GM19023 (cell line): ENCODE results near the gene PRR30.
"Not testable (repeated sequence)": the region's sequence is repeated elsewhere in the genome, so short reads cannot be mapped to it uniquely, and the experiment has no call there.

Source experiments
- ATAC-seq: cut with Tn5 transposase; IDR thresholded peaks from one replicate; pipeline ENCODE4 v1.9.1; 2021; ENCODE audit warnings: mild to moderate bottlenecking, moderate library complexity; ENCODE audit not compliant: unreplicated experiment

Gene PRR30

DNA sequence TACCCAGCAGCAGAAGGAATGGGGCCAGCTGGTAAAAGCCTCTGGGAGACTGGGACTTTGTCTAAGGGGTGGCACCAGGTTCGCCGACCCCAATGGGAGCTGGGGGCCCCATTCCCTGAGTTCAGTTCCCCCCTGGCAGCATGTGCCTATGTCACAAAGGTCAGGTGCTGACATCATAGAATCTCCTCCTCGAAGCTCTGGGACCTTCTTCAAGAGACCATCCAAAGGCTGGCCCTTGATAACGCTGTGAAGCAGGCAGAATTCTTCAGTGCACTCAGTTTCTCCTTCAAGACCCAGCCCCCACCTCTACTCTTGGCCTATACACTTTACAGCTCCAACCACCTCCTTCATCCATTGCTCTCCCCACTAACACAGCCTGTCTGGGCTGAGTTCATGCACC, at the start of gene PRR30:
PRR30 (minus strand) TSS at position 101 of the 400 bp plus-strand sequence. CDS start 1,081 bp downstream, outside the sequence.
- no peak for ATAC-seq

DNA sequence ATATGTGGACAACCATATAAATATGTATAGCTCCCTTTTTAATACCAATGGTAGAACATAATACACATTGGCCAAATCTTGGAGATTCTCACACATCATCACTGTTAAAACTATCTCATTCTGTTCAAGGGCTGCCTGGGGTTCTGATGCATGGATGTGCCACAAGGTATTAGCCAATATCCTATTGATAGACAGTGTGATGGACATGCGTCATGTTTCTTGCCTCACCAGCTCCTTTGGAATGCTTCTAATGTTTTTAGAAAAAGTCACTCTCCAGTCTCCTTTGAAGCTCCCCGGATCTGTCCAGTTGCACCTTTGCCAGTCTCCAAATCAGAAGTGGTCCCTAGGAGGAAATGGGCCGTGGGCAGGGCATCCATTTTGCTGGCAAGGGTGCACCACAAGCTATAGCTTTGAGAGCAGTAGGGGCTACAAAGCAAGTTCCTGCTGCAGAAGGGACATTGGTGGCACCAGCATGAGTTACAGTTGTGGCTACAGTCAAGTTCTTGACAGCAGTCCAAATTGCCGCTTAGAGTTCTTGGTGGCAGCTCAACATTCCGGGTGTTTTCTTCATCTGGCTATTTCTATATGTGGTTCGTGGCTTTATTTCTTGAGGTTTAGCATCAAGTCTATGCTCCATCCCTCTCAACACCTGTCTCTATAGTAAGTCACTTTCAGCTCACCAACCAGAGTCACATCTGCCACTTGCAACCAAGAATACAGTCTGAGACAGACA, 47.6 kb upstream of the PRR30 start:
- ATAC-seq: no peak

DNA sequence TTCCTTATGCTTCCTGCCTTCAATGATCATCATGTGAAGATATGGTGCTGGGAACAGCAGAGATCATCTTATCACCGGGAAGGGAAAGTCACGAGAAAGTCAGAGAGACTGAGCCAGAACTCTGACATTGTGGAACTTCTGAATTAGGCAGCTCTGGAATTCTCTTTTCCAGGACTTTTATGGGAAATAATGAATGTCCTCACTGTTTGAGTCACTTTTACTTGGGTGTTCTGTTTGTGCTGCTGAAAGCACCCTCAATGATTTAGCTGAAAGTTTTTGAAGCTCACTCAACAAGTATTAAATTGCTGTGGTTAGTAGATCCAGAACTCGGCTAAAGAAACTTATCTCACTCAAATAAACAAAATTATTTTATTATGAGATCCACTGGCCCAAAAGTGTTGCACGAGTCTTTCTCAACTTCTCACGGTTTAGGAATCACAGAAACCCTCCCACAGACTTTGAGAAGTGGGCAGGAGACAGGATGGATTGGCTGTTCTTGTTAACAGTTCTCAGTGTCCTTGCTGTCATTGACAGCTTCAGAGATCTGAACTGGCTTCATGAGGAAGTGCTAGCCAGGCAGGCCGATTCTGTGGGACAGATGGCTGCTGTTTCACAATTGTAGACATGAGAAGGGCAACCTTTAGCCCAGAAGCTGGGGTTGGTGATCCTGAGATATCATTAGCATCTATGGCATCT, 46.3 kb upstream of the PRR30 start:
- no peak for ATAC-seq

DNA sequence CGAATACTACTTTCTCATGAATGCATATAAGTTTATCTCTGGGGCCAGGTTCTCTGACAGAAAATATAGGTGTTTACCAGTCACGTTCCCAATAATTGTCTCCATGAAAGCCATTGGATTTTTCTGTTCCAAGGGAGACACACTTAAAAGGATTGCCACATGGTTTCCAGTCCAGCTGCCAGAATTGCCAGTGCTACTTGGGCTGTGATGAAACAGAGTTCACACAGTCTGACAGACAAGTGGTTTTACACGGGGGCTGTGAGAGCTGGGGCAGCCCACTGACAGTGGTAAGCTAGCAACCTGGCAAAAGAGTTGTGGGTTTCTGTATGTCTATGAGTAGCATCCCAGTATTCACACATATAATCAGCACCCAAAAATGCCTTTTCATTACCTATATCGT, 44.9 kb upstream of the PRR30 start:
- no peak for ATAC-seq

DNA sequence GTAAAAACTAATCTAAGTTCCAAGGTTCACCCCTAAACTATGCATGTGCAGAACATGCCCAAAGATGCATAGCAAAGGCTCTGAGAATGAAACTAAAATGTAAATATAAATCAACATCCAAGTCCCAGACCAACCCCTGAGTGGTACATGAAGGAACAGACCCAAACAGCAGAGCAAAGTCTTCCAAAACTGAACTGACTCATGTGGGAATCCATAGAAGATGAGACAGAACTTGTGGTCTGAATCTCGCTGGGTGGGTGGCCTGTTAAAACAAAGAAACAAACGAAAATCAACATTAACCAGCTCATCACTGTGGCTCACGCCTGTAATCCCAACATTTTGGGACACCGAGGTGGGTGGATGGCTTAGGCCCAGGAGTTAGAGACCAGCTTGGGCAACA, 43.1 kb upstream of the PRR30 start:
- ATAC-seq: no peak

DNA sequence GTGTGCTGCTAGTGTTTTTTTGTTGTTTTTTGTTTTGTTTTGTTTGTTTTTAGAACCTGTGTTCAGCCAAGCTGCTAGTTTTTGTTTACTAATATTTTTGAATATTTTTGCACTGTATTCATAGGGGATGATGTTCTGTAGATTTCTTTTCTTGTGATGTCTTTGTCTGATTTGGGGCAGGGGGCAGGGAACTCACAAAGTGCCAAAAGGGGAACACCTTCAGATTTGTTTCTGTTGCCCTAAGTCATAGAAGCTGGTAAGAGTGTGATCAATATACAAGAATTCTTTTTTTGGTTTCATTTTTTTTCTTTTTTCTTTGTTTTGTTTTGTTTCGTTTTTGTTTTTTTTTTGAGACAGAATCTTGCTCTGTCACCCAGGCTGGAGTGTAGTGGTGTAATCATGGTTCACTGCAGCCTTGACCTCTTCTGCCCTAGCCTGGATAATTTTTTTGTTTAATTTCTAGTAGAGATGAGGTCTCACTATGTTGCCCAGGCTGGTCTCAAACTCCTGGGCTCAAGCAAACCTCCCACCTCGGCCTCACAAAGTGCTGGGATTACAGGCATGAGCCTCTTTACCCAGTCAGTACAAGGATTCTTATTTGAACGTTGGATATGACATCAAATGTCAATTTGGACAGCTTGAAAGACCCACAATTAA, 40.3 kb upstream of the PRR30 start:
- no peak for ATAC-seq

DNA sequence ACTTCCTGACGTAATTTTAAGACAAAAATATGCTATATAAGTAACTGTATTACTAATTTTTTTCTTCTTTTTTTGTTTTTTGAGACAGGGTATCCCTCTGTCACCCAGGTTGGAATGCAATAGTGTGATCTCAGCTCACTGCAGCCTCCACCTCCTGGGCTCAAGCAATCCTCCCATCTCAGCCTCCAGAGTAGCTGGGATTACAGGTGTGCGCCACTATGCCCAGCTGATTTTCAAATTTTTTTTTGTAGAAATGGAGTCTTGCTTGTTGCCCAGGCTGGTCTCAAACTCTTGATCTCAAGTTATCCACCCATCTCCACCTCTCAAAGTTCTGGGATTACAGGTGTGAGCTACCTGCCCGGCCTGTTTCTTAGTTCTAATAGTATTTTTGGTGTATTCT, 39.3 kb upstream of the PRR30 start:
- no peak for ATAC-seq

DNA sequence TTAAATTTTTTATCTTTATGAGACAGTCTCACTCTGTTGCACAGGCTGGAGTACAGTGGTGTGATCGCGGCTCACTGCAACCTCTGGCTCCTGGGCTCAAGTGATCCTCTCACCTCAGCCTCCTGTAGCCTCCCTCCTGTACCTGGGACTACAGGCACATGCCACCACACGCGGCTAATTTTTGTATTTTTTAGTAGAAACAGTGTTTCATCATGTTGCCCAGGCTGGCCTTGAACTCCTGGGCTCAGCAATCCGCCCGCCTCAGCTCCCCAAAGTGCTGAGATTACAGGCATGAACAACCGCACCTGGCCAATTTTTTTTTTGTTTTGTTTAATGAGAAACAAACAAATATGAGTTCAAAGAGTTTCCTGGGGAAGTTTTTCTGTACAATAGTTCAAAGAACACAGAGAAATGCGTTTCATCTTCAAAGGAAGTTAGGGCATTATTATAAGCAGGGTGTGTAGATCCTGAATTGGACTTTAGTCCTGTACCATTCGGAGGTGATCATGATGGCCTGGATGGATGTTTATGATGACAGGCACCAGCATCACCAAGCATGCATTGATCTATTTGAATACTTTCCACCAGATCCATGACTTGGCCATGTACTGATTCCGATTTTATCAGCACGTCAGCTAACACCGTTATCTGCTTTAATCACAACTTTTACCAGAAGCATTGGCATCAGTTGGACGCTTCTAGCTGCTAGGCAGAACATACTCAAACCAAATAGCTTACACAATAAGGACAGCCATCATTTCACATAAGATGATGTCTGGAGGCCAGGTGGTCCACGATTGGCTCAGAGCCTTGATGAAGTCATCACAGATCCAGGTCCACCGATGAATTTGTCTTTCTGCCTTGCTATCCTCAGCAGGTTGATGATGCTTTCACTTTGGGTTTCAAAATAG, 38.5 kb upstream of the PRR30 start:
- ATAC-seq: no peak

DNA sequence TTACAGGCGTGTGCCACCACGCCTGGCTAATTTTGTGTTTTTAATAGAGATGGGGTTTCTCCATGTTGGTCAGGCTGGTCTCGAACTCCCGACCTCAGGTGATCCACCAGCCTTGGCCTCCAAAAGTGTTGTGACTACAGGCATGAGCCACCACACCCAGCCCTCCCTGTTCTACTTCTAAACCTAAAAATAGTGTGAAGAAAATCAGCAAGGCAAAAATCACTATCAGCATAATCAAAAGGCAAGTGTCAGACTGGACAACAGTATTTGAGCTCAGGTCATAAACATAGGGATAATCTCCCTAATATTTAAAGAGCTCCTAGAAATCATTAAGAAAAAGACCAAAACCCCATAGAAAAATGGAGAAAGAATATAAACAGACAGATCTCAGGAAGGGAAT, 36.6 kb upstream of the PRR30 start:
- not testable (repeated sequence) for ATAC-seq

DNA sequence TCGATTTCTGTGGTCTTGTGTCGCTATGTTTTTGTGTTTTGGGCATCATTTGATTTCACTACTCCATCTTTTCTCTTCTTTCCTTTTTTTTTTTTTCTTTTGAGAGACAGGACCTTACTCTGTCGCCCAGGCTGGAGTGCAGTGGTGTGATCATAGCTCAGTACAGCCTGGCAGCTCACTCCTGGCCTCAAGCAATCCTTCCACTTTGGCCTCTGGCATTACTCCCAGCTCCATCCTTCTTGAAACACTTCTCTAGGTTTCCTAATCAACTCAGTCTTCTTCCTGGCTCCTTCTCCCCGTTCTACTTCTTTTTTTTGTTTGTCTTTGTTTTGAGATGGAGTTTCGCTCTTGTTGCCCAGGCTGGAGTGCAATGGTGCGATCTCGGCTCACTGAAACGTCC, 36.1 kb upstream of the PRR30 start:
- no peak for ATAC-seq

DNA sequence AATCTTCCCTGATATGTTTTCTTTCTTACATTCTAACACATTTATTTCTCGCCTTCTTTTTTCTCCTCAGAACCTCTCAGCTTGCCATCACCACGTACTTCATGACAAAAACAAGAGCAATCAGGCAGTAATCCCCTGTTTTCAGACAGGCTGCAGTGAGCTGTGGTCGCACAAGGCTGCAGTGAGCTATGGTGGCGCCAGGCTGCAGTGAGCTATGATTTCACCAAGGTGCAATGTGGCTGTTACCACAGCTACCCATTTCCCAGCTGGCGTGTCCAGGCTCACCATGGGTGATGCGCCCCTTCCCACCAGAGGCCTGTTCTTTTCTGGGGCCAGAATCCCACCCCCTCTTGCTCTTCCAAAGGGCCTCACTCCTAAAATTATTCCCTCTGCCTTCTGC, 35.4 kb upstream of the PRR30 start:
- ATAC-seq: no peak

DNA sequence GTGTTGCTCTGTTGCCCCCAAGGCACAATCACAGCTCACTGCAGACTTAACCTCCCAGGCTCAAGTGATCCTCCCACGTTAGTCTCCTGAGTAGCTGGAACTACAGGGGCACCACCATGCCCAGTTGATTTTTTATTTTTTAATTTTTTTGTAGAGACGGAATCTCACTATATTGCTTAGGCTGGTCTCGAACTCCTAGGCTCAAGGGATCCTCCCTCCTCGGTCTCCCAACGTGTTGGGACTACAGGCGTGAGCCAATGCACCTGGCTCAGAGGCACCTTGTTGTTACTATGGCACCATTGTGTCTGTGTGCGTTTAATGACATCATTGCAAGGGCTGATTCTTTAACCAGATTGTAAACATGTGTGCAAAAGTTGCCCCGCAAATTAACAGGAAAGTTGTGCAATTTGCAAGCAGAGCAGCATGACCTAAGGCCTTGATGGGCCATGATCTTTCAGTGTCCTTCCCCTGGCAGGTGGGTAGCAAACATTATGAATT, 32.2 kb upstream of the PRR30 start:
- ATAC-seq: no peak

DNA sequence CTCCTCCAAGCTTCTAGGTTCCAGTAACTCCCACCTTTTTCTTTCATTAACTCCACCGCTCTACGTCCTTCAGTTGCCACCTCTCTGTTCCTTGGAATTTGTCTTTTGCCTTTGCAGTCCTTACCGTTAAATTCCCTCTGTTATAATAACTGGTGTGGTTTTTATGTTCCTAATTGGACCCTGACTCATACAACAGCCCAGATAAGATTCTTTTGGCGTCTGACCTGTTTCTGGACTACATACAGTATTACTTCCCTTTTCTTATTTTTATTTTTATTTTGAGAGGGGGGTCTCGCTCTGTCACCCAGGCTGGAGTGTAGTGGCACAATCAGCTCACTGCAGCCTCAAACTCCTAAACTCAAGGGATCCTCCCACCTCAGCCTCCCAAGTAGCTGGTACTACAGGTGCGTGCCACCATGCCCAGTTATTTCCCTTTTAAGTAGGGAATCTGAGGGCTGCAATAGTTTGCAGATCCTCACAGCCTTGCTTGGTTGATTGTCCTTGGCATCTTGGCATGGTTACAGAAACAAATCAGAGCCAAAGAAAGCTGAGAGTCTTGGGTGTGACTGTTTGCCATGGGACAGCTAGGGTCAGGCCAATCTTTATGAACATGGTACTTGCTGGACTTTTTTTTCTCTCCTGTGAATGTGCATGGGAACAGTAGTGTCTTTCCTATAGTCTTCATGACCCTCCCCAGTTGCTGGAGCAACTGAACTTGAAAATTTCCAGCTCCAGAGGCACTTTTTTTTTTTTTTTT, 31.5 kb upstream of the PRR30 start:
- ATAC-seq: no peak

DNA sequence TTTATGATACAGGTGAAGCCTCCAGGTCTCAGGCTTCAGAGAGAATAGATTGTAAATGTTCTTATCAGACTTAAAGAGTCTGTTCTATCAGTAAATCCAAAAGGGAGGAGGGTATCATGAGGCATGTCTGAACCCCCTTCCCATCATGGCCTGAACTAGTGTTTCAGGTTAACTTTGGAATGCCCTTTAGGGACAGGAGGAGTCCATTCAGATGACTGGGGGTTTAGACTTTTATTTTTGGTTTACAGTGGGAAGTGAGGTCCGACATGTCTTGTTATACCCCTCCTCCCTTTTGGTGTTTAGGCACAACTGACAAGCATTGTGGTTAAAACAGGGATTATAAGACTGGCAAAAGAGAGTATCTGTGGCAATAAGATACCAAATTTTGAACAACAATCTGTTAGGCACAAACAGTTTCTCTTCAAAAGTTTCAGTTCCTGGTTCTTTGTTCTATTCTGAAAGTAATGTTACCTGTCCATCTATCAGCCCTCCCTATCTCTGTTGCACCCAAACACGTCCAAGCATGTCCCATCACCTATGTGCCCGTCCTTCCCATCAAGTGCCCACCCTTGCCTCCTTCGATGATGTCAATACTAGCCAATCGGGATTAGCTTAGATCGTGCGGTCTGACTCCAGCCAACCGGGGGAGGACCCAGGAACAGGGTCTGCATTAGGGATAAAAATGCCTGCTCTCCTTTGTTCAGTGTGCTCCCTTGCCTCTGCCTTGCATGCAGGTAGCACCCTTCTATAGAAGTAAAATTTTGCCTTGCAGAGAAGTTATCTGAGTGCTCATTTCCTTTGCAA, 26.0 kb upstream of the PRR30 start:
- no peak for ATAC-seq

DNA sequence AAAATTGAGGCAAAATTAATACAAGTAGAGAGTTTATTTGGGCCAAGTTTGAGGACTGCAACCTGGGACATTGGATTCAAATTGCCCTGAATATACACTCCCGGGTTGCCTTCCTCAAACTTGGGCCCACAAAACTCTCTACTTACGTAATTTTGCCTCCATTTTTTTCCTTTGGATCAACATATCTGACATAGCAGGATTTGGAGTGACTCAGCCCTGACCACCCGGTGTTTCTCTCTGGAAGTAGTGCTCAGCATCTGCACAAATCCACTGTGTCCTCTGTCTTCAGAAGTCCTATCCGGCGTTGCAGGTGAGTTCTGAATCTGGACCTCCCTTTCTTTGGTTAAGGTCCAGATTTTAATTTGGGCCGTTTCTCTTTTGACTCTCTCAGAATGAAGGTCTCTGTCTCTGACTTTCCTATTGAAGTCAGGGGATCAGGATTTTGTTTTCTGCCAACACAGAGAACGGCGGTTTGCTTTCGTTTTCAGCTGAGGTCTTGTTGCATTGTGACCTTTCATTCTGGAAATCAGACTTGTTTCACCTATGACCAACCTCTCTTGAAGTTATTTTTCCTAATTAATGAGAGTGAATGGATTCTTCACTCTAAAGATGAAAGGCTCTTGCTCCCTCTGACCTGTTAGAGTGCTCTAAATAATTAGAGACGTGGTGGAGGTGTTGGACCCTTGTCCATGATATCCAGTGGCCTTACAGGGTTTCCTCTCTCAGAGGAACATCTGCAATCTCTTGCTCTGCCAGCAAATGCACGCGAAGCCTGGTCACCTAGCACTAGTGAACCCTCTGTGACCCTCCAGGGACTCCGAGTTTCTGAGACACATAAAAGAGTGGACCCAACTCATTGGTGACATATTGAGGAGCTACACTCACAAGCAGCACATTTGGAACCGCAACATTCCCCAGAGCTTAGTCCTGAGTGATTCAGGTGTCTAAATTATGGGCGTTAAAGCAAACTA, 23.2 kb upstream of the PRR30 start:
- ATAC-seq: no peak

DNA sequence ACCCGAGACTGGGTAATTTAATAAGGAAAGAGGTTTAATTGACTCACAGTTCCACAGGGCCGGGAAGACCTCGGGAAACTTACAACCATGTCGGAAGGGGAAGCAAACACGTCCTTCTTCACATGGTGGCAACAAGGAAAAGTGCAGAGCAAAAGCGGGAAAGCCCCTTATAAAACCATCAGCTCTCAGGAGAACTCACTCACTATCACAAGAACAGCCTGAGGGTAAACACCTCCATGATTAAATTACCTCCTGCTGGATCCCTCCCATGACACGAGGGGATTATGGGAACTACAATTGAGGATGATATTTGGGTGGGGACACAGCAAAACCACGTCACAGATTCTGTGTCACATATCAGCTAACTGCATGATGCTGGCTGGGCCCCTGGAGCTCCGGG, 21.0 kb upstream of the PRR30 start:
- no peak for ATAC-seq

DNA sequence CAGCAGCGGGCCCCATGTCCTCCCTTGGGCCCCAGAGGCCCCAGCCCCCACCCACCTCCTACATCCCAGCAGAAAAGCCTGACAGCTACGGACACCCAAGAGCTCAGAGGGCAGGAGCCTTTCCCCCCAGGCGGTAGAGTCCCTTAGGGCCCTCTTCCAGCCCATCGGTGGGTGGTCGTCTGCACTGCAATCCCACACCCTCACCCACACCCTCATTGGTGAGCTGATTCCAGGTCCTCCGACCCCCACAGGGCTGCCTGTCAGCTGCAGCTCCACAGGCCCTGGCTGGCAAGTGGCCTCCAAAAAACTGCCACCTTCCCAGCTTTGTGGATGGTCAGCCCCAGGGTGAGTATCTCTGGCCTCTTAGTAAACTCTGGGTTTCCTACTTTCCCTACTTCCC, 20.1 kb upstream of the PRR30 start:
- no peak for ATAC-seq

DNA sequence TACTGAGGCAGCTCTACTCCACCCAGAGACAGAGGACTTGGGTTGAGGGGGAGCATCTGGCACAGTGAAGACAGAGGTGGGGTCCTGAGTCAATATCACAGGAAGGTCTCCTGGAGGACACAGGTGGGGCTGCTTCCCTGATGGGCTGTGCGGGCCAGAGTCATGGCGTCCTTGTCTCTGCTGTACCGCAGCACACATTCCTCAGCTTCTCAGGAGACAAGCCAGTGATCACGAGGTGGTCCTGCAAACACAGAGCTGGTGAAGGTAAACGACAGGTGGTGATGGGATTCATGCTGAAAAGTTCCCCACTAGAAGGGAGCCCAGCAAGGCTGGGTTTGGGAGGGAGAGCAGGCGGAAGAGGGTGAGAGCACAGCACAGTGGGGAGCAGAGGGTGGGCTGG, 19.3 kb upstream of the PRR30 start:
- no peak for ATAC-seq
